Epithelial cell of esophagus (primary cell): ENCODE measurements around the gene RPS6KA2.
"Not testable (repeated sequence)": the region's sequence is repeated elsewhere in the genome, so short reads cannot be mapped to it uniquely, and the experiment has no call there.

Experiments
- DNase-seq: peaks from one replicate; pipeline ENCODE4 v3.0.0; 2010; ENCODE audit warnings: low read depth
- H3K4me3 ChIP-seq: 2 replicates; pipeline ENCODE4 v1.5.1; 2011; ENCODE audit warnings: mild to moderate bottlenecking, low read length, control low read depth
- CTCF ChIP-seq: IDR thresholded peaks from 2 replicates; pipeline ENCODE4 v1.5.1; 2011; ENCODE audit warnings: low read depth, mild to moderate bottlenecking, low read length, control low read depth, inconsistent platforms; ENCODE audit not compliant: insufficient read depth; ENCODE audit errors: missing control alignments

RPS6KA2 gene

GRCh38 chr6:166543603-166544295 lies 83.3 kb downstream of the RPS6KA2 start:
- DNase-seq: no peak
- H3K4me3 ChIP-seq: no peak overlapping the region
- no peak for TF ChIP-seq CTCF

- no peak overlapping the region for H3K4me3 ChIP-seq
- TF ChIP-seq CTCF: no peak
- DNase-seq: peak; percentile 46
Measured at GRCh38 chr6:166542580-166542912, 84.5 kb downstream of the RPS6KA2 start.

GRCh38 chr6:166541876-166542579 lies 85.0 kb downstream of the RPS6KA2 start:
- DNase-seq: no peak
- H3K4me3 ChIP-seq: no peak overlapping the region
- no peak for TF ChIP-seq CTCF

- DNase-seq: no peak
- TF ChIP-seq CTCF: no peak
- no peak overlapping the region for H3K4me3 ChIP-seq
Measured at GRCh38 chr6:166541366-166541765, 85.7 kb downstream of the RPS6KA2 start.

- H3K4me3 ChIP-seq: no peak overlapping the region
- TF ChIP-seq CTCF: no peak
- no peak for DNase-seq
Measured at GRCh38 chr6:166540631-166541331, 86.3 kb downstream of the RPS6KA2 start.

- no peak for DNase-seq
- TF ChIP-seq CTCF: no peak
- H3K4me3 ChIP-seq: no peak overlapping the region
Measured at GRCh38 chr6:166539543-166539942, 87.5 kb downstream of the RPS6KA2 start.

GRCh38 chr6:166539011-166539385 lies 88.1 kb downstream of the RPS6KA2 start:
- not testable (repeated sequence) for DNase-seq, H3K4me3 ChIP-seq
